Measurements from ENCODE around the gene TMEM123. TPM values are rescaled to one million over a fixed set of nuclear protein-coding genes. Genes with fewer than 3 reads are reported as not detected.

TMEM123 gene
- total and polyA plus RNA-seq, 2 of the 4 experiments (the other 2 are of a cell fraction): 96.9 to 127 TPM

DNA sequence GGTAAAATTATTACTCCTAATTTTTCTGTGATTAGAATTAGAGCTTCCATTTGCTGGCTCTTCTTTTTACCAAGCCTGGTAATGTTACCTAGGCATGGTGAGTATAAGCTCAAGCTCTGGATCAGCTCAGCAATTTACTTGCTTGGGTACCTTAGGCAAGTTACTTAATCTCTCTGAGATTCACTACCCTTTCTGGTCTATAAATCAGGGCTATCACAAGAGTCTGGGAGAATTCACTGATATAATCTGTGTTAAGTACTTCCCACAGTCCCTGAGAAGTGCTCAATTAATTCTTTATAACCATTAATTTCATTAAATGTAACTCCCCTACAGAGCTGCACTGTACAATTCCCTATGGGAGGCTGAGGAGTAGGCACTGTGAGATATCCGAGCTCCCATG lies 44.2 kb downstream of the TMEM123 start:
- Histone ChIP-seq H3K23ac (ENCODE audit: low read depth, low read length) (no peak overlapping the region), H3K14ac (replicated peaks; ENCODE audit: low read depth, low read length) (no peak overlapping the region), H2BK15ac (ENCODE audit: low read depth, low read length) (no peak overlapping the region), H3K9ac (ENCODE audit: low read depth, low read length) (no peak overlapping the region), H3K56ac (ENCODE audit: extremely low read depth, insufficient read depth, low read length) (no peak overlapping the region), H4K8ac (ENCODE audit: low read depth in 2 of 2, low read length in 2 of 2) (no peak overlapping the region), H2AK5ac (ENCODE audit: low read depth, low read length) (no peak overlapping the region), H4K91ac (ENCODE audit: insufficient read depth, low read depth, low read length) (no peak overlapping the region), H3K4me2 (ENCODE audit: low read depth, low read length) (no peak overlapping the region), H2BK5ac (ENCODE audit: low read depth, low read length, poor library complexity, severe bottlenecking) (no peak overlapping the region), H3K27ac (ENCODE audit: insufficient read depth, low read length) (no peak overlapping the region), H4K5ac (ENCODE audit: low read depth, low read length) (no peak overlapping the region), H2BK120ac (ENCODE audit: low read depth, low read length) (no peak overlapping the region), H3K4ac (ENCODE audit: low read depth, low read length) (no peak overlapping the region), H2BK20ac (ENCODE audit: low read depth, low read length) (no peak overlapping the region), H3K4me3 (ENCODE audit: insufficient read depth, low read depth, low read length) (no peak overlapping the region), H3K18ac (ENCODE audit: low read depth, low read length) (no peak overlapping the region), H3K79me1 (ENCODE audit: low read depth in 1 of 2, low read length in 2 of 2) (peaks cover 29 to 71% of the 10 kb centered on the region in 2 experiments), H3K4me1 (ENCODE audit: control insufficient read depth, insufficient read depth, low read length) (peaks cover 9% of the 10 kb centered on the region), H2AFZ (replicated peaks; ENCODE audit: low read length, poor library complexity) (no peak overlapping the region), H3K36me3 (ENCODE audit: control insufficient read depth, insufficient read depth, low read length) (peaks cover 11% of the 10 kb centered on the region), H2AK9ac (replicated peaks; ENCODE audit: low read depth, low read length, poor library complexity) (no peak overlapping the region), H3K9me1 (ENCODE audit: insufficient read depth, low read length) (peaks cover 30% of the 10 kb centered on the region), H3K9me3 (ENCODE audit: control insufficient read depth, insufficient read depth, low read length) (no peaks in the 10 kb centered on the region), H4K20me1 (ENCODE audit: insufficient read depth, low read length) (peaks cover 50% of the 10 kb centered on the region; the same call in 1 of the 2 replicates), H3K27me3 (ENCODE audit: control insufficient read depth, insufficient read depth, low read length) (no peaks in the 10 kb centered on the region)
- ChIA-PET POLR2A (ENCODE audit: unreplicated experiment) (no interaction called here), CTCF (no interaction called here)
- TF ChIP-seq MAZ (IDR thresholded peaks at IDR 0.05; ENCODE audit: borderline replicate concordance, low read depth, low read length) (no peak), POLR2A (IDR thresholded peaks at IDR 0.05; ENCODE audit: low read depth, low read length) (no peak), RFX5 (IDR thresholded peaks at IDR 0.05; ENCODE audit: low read depth, low read length) (no peak), MAFK (IDR thresholded peaks at IDR 0.05; ENCODE audit: low read depth, low read length) (no peak), NFE2L2 (IDR thresholded peaks at IDR 0.05; ENCODE audit: low read depth, low read length) (no peak), CHD1 (IDR thresholded peaks at IDR 0.05; ENCODE audit: low read depth, low read length) (no peak), RCOR1 (IDR thresholded peaks at IDR 0.05; ENCODE audit: insufficient replicate concordance, low read length) (no peak), MXI1 (IDR thresholded peaks at IDR 0.05; ENCODE audit: borderline replicate concordance, low read depth, low read length) (no peak), RAD21 (IDR thresholded peaks at IDR 0.05; ENCODE audit: low read length) (no peak), SMC3 (IDR thresholded peaks at IDR 0.05; ENCODE audit: low read depth, low read length) (no peak), CEBPB (IDR thresholded peaks at IDR 0.05; ENCODE audit: low read depth, low read length) (no peak)
- TF ChIP-seq, protein P1, sequence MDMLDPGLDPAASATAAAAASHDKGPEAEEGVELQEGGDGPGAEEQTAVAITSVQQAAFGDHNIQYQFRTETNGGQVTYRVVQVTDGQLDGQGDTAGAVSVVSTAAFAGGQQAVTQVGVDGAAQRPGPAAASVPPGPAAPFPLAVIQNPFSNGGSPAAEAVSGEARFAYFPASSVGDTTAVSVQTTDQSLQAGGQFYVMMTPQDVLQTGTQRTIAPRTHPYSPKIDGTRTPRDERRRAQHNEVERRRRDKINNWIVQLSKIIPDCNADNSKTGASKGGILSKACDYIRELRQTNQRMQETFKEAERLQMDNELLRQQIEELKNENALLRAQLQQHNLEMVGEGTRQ (IDR thresholded peaks at IDR 0.05; ENCODE audit: low read depth, low read length): no peak
- in situ Hi-C loops (cut with MboI; ENCODE audit: low sequenced_read_pairs): no loop called here
- no peak for DNase-seq
- intact Hi-C loops (cut with micrococcal nuclease): loop anchor here (10.0 kb wide), 1 partner anchor 54 kb away; no protein-coding TSS in a partner anchor
- ATAC-seq (ENCODE audit: low read depth): no peak
- dilution Hi-C loops (cut with HindIII; ENCODE audit: low sequenced_read_pairs, unreplicated experiment): no loop called here
- no CpG with 5 or more reads among the region's 1 CpG for WGBS, 2 experiments (ENCODE audit: extremely low coverage in 2 of 2, insufficient read length in 1 of 2)
- no TSS peak for BruUV-seq (replicated peaks)
